ENCODE measurements around the gene MAPT.

MAPT gene

GRCh38 chr17:46074540-46074939 lies 180.2 kb downstream of the MAPT start:
- no peak for DNase-seq

All from NCI-H226 (cell line).